Stimulated activated CD4-positive, alpha-beta T cell treated with anti-CD3 and anti-CD28 coated beads, Interleukin-1b, Interleukin-23, amount 100 ng/mL, for 1 hour (primary cell): ENCODE measurements around the gene ZNF319.

ENCODE experiments used
- DNase-seq, 2 donors: peaks; one replicate each; pipeline ENCODE4 v3.0.0-alpha.2; 2020; ENCODE audit warnings: low read depth in 2 of 2

The ZNF319 gene

DNA sequence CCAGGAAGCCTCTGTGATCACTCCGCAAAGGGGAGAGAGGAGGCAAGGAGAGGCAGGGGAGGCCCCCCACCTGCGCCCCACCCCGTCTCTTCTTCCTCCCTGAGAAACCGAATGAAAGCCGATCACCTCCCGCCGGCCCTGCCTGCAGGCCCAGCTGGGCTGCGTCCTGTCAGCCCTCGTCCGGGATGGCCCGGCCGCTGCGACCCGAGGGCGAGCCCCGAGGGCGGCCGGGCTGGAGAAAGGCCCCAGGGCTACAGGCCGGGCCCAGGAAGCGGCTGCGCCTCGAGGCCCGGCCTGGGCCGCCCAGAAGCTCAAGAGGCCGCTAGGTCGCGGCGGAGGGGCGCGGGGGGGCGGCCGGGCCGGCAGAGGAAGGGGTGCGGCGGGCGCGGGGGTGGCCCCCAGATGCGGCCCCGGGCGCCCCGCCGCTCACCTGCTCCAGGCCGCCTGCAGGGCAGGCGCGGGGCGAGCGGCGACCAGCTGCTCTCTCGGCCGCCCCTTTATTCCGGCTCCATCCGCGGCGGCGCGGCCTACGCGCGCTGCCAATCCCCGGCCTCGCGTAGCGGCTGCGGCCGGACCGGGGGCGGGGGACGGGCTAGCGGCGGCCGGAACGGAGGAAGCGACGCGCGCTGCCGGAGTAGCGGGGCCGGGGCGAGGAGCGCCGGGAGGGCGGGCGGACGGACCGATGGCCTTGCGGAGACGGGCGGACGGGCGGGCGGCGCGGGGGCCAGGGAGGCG is at the start of gene ZNF319:
ZNF319 (minus strand) TSS at position 702 of the 735 bp plus-strand sequence. CDS start 2,407 bp downstream, outside the sequence.
- no peak for DNase-seq

DNA sequence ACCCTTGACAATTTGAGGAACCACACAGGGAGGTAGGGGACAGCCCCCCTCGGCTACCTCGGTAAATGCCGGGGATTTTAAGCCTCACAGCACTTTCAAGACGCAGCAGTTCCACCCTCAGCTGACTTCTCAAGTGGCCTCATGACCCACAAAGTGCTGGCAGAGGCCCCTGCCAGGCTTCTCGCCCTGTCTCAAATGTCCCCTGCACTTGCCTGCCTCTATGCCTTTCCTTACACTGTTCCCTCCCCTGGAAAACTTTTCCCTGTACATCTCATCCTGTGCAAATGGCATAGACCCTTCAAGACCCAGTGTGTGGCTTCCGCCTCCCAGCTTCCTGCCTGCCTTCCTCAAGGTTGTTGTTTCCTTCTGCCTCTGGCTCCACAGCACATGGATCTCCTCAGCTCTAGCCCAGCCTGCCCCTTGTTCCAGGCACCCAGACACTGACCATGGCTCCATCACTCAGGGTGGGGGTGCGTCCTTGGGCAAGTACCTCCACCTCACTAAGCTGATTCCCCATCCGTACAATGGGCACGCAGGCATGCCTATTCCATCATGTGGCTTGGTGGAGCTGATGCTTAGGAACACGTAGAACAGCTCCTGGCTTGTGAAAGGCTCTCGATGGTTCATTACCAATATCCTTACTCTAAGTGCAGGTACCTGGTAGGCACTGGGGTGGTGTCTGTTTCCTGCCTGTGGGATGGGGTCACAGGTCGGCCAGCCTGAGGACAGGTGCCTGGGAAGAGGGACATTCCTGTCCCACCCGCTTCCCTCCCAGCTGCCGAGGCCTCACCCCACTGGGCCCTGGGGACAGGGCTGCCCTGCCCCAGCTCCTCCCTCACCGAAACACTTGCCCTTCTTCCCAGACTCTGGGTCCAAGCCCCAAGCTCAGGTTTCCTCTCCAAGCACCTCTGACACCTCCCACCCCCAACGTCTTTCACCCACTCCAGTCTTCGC is 49.0 kb upstream of the ZNF319 start:
- no peak for DNase-seq

GRCh38 chr16:58048494-58049231 is 48.2 kb upstream of the ZNF319 start:
- no peak for DNase-seq

DNA sequence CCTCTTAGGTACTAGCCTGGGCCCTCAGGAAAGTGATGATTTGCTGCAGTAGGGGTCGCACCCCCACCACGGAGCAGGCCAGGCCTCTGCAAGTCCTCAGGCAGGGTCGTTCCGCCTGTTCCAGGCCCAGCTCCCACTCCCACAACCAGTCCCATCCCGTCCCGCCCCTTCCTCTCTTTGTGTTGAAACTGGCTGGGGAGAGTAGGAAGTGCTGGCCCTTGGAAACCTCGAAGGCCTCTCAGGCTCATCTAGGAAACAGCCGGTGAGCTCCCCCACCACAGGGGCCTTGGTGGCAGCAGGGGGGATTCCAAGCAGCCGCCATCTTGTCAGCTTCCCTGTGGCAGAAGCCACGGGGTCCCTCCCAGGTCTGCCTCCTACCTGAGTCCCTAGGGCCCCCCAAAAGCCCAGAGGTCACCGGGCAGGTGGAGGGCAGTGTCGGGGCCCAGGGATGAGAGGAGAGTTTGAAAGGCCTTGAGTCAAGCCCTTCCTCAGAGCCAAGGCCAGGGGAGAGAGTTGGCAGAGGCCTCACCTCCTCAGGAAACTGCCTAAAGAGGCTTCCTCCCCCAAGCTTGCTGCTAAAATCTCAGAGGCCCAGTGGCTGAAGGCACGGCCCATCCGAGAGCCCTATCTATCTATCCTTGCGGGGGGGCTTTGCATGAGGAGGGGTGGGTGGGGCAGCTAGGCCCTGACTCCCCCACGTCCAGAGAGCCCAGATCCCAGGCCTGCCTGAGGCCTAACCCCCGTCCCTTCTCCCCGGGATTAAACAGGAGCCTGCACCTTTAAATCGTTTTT is 47.3 kb upstream of the ZNF319 start:
- no peak for DNase-seq

DNA sequence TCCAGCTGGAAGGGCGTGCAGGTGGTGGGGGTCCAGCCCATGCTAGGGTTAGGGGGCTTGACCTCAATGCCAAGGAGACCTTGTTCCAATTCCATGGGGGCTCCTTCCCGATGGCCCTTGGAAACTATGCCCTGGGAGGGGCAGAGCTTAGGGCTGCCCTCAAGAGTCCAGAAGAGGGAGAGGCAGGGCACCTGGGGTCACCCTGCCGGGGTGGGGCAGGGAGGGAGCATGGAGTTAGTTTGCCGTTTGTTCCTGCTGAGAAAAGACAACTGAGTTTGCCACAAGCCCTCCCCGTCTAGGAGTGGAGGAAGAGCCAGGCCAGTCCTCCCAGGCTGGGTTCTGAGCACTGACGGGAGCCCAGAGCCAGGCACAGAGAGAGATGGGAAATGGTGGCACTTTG is 46.5 kb upstream of the ZNF319 start:
- DNase-seq, result no peak

DNA sequence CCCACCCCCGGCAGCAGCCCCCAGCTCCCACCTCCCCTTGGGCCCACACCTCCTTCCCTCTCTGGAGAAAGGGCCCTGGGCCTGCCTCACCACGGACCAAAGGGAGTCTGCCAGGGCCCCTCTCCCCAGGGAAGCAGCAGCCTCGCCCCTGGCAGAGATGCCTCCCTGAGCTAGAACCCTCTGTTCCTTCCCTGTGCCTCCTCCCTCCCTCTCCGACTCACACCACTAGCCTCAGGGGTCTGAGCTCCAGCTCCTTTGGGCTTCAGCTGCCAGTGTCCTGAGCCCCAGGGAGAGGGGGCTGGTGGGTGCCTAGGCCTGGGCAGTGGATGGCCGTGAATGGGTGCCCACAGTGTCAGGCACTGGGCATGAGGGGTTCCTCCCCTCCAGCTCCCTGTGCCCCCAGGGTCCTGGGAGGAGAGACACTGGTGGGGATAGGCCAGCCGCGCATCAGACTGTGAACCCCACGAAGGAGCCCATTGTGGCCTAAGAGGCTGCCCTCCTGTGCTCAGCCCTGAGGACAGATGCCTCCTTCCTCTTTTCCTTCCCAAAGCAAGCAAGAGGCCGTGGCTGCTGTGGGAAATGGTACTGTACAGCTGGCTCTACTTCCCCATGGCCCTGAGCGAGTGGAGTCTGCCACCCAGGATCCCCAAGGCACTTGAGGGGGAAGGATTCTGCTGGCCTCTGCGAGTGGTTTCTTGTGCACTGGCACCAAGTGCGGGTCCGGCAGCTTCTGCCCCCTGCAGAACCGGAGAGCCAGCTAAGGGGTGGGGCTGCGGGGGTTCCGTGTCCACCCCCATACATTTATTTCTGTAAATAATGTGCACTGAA is 45.8 kb upstream of the ZNF319 start:
- DNase-seq, result no peak

DNA sequence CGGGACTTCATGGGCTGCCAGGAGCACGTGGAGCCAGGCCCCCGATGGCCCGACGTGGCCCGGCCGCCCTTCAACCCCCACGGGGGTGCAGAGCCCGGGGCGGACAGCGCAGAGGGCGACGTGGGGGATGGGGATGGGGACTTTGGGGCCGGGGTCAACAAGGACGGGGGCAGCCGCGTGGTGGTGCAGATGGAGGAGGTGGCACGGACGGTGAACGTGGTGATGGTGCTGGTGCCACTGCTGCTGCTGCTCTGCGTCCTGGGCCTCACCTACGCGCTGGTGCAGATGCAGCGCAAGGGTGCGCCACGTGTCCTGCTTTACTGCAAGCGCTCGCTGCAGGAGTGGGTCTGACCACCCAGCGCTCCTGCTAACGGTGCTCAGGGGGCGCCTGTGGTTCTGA is 44.6 kb upstream of the ZNF319 start:
- DNase-seq, result no peak

DNA sequence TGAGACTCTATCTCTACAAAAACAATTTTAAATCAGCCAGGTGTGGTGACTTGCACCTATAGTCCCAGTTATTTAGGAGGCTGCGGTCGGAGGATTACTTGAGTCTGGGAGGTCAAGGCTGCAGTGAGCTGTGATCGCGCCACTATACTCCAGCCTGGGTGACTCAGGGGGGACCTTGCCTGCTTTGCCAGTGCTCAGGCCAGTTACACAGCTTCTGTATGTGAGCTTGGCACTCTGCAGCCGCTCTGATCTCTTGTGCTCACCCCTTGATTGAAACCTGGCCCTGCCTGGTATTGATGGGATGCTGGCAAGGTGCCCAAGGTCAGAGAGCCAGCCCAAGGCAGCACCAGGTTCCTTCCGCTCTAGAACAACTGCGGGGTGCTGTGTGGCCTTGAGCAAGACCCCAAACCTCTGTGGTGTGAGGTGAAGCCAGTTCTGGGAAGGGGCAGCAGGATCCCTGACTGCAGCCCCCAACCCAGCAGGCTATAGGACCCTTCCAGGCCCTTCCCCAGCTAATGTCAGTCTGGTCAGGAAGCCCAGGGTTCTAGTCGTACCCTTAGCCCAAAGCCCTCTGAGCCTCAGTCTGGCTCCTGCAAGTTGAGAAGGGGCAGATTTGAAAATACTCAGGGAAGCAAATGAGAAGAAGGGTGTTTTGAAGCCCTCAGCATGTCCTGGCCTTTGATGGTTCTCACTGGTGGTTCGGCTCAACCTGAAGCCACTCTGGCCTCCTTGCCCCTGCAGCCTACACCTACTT is 44.0 kb upstream of the ZNF319 start:
- no peak for DNase-seq

GRCh38 chr16:58043571-58044155 is 43.2 kb upstream of the ZNF319 start:
- no peak for DNase-seq

DNA sequence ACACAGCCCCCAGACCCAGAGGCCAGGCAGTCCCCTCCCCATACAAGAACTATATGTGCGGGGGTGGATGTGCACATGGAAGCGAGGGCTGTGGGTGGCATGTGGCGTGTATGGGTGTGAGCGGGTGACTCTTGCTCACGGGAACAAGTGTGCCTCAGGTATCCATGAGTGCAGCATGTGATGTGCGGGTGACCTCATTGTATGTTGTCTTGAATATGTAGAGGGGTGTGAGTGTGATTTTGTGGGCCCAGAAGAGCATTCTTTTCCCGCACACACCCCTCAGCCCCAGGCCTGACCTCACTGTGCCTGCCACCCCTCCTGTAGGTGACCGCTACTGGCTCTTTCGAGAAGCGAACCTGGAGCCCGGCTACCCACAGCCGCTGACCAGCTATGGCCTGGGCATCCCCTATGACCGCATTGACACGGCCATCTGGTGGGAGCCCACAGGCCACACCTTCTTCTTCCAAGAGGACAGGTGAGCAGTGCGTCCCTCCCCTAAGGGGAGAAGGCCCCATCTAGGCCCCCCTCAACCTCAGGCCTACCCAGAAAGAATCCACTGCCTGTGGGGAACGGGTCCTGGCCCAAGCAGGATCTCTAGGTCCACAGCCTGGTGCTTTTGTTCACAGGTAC is 42.5 kb upstream of the ZNF319 start:
- DNase-seq, result no peak

DNA sequence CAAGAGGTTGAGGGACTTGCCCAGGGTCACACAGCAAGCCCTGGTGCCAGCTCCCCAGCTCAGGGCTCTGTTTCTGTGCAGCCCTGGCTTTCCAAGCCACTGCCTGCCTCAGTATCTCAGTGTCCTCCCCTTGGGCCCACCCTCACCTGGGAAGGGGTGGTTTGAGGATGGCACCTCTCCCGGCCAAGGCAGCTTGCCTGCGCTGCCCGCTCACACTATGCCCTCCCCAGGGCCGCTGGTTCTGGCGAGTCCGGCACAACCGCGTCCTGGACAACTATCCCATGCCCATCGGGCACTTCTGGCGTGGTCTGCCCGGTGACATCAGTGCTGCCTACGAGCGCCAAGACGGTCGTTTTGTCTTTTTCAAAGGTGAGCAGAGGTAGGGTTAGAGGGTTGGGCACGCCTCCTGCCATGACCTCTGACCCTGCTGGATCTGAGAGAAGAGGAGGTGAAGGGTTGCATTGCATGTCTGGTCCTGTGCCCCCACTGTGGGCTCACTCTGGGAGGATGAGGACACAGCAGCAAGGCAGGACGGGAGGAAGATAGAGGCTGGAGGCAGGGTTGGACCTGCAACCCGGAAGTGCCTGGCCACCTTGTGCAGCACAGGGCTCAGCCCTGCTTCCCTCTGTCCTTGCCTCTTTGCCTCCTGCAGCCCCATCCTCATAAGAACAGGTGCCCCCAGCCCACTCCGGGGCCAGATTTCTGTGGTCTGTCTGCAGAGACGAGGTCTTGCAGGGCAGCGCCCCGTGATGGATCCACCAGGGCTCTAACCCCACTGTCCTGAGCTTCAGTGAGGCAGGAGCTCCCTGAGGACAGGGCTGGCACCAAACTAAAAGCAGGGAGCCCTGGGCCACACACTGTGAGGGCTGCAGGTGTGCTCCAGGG is 41.8 kb upstream of the ZNF319 start:
- no peak for DNase-seq

GRCh38 chr16:58041628-58041955 is 41.1 kb upstream of the ZNF319 start:
- no peak for DNase-seq

GRCh38 chr16:58040945-58041627 is 40.6 kb upstream of the ZNF319 start:
- DNase-seq, result no peak

- no peak for DNase-seq
Observed at GRCh38 chr16:58040496-58040846, 40.0 kb upstream of the ZNF319 start.

DNA sequence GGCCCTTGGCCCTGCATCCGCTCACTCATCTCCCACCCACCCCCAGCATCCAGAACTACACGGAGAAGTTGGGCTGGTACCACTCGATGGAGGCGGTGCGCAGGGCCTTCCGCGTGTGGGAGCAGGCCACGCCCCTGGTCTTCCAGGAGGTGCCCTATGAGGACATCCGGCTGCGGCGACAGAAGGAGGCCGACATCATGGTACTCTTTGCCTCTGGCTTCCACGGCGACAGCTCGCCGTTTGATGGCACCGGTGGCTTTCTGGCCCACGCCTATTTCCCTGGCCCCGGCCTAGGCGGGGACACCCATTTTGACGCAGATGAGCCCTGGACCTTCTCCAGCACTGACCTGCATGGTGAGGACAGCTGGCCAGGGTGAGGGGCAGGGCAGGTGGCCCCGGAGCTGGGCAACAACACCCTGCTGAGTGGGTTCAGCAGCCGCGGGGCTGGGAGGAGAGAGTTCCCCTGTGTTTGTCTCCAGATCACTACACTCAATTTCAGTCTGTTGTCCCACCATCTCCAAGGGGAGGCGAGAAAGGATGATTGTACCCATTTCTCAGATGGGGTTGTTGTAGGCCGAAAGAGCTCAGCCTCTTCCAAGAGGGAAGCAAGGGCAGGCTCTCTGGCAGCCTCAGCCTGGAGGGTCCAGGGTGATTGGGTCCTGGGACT is 39.5 kb upstream of the ZNF319 start:
- no peak for DNase-seq

DNA sequence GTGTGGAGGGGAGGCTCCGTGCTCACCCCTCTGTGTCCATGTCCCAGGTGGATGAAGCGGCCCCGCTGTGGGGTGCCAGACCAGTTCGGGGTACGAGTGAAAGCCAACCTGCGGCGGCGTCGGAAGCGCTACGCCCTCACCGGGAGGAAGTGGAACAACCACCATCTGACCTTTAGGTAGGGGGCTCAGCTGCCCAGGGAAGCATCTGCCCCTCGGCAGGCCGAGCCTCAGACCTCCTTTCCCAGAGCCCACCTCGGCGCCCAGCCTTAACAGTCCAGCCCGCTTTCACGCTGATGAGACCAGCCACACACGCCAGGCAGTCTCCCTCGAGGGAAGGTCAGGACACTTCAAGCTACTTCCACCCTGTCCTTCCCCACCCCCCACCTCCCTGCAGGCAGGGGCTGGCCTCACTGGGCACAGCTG is 37.8 kb upstream of the ZNF319 start:
- no peak for DNase-seq
